PFSK-1 (cell line): ENCODE results near the gene RNF223.

Experiments
- FOXP2 ChIP-seq: optimal IDR thresholded peaks from 2 replicates; pipeline ENCODE3; 2011; ENCODE audit warnings: borderline replicate concordance, control low read depth, inconsistent platforms; ENCODE audit not compliant: insufficient read depth; ENCODE audit errors: extremely low read length, extremely low read depth
- POLR2AphosphoS5 ChIP-seq: IDR thresholded peaks from 2 replicates; pipeline ENCODE4 v1.6.1; 2012; ENCODE audit warnings: low read depth, mild to moderate bottlenecking, control low read depth, low read length, moderate library complexity
- REST ChIP-seq, 2 experiments: IDR thresholded peaks; 2 replicates each; pipeline versions ENCODE4 v1.6.1 to v1.8.0; 2011 to 2012; ENCODE audit warnings: low read depth in 2 of 2, low read length in 2 of 2, control low read depth in 1 of 2, inconsistent platforms in 1 of 2, mild to moderate bottlenecking in 1 of 2, moderate library complexity in 1 of 2; ENCODE audit not compliant: insufficient read depth in 1 of 2
- SIN3A ChIP-seq: IDR thresholded peaks from 2 replicates; pipeline ENCODE4 v1.6.1; 2012; ENCODE audit warnings: mild to moderate bottlenecking, low read length, moderate library complexity, borderline replicate concordance; ENCODE audit not compliant: insufficient read depth
- TAF1 ChIP-seq: IDR thresholded peaks from 2 replicates; pipeline ENCODE4 v1.6.1; 2012; ENCODE audit warnings: low read length, control low read depth, borderline replicate concordance; ENCODE audit not compliant: insufficient read depth

GRCh38 chr1:1092894-1093609 lies 18.9 kb upstream of the RNF223 start:
- TF ChIP-seq SIN3A (no peak), POLR2AphosphoS5 (no peak), TAF1 (no peak), REST (IDR thresholded peaks at IDR 0.05; ENCODE audit: insufficient read depth in 1 of 2, low read depth in 2 of 2, low read length in 2 of 2) (no peak), FOXP2 (no peak)
